Nephron progenitor cell (in vitro differentiated cells): Measurements from ENCODE around the gene CCR2.

Source experiments
- DNase-seq: peaks from one replicate; pipeline ENCODE4 v3.0.0; 2021
- H3K27ac Mint-ChIP-seq: 2 replicates; pipeline ENCODE4 v1.8.0; 2021; ENCODE audit warnings: mild to moderate bottlenecking, moderate library complexity, mixed read lengths
- H3K27me3 Mint-ChIP-seq: 2 replicates; pipeline ENCODE4 v1.8.0; 2021; ENCODE audit warnings: mild to moderate bottlenecking, low read depth, mixed read lengths; ENCODE audit not compliant: poor library complexity
- H3K36me3 Mint-ChIP-seq: 2 replicates; pipeline ENCODE4 v1.8.0; 2021; ENCODE audit warnings: low read depth, mixed read lengths
- H3K4me1 Mint-ChIP-seq: 2 replicates; pipeline ENCODE4 v1.8.0; 2021; ENCODE audit warnings: mixed read lengths
- H3K4me3 Mint-ChIP-seq: 2 replicates; pipeline ENCODE4 v1.8.0; 2021; ENCODE audit warnings: mild to moderate bottlenecking, moderate library complexity, mixed read lengths
- H3K9me3 Mint-ChIP-seq: 2 replicates; pipeline ENCODE4 v1.8.0; 2021; ENCODE audit warnings: mild to moderate bottlenecking, moderate library complexity, mixed read lengths
- TF ChIP-seq, protein P1 (sequence below): fragments of 200-600 bp; sonication (generic); IDR thresholded peaks from 2 replicates; pipeline ENCODE4 v1.5.0; 2021; ENCODE audit warnings: antibody characterized with exemption

The CCR2 gene

DNA sequence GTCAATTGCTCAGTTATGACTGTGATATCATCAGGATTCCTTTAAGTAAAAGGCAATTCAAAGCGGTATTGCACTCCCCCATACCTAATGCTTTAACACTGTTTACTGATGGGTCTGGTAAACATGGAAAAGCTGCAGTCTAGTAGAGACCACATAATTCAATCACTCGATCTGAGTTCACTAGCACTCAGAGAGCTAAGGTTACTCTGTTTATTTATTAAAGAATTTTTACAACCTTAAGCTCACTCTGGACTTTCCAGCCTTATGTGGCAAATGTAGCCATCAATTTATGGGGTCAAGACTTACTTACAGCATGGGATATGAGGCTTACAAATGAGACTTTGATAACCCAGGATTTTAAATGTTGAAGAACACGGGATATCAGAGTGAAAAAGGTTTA is 18.4 kb upstream of the CCR2 start:
- H3K9me3 Mint-ChIP-seq: peaks cover 50% of the 10 kb centered on the region
- peaks cover 13% of the 10 kb centered on the region for H3K4me1 Mint-ChIP-seq
- H3K4me3 Mint-ChIP-seq: no peak overlapping the region
- H3K27me3 Mint-ChIP-seq: peaks cover 3% of the 10 kb centered on the region
- H3K27ac Mint-ChIP-seq: peak overlapping the region; percentile 83
- TF ChIP-seq, protein P1, sequence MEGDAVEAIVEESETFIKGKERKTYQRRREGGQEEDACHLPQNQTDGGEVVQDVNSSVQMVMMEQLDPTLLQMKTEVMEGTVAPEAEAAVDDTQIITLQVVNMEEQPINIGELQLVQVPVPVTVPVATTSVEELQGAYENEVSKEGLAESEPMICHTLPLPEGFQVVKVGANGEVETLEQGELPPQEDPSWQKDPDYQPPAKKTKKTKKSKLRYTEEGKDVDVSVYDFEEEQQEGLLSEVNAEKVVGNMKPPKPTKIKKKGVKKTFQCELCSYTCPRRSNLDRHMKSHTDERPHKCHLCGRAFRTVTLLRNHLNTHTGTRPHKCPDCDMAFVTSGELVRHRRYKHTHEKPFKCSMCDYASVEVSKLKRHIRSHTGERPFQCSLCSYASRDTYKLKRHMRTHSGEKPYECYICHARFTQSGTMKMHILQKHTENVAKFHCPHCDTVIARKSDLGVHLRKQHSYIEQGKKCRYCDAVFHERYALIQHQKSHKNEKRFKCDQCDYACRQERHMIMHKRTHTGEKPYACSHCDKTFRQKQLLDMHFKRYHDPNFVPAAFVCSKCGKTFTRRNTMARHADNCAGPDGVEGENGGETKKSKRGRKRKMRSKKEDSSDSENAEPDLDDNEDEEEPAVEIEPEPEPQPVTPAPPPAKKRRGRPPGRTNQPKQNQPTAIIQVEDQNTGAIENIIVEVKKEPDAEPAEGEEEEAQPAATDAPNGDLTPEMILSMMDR: no peak
- no peak for DNase-seq
- H3K36me3 Mint-ChIP-seq: peaks cover 6% of the 10 kb centered on the region

DNA sequence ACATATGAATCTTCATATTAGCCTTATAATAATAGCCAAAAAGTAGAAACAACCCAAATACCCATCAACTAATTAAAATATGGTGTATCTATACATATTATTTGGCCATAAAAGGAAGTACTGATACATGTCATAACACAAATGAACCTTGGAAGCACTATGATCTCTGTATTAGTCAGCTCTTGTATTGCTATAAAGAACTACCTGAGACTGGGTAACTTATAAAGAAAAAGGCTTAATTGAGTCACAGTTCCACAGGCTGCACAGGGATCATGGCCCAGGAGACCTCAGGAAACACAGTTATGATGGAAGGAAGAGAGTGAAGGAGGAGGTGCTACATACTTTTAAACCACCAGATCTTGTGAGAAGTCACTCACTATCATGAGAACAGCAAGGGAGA is 16.0 kb upstream of the CCR2 start:
- H3K36me3 Mint-ChIP-seq: peaks cover 6% of the 10 kb centered on the region
- no peak overlapping the region for H3K27ac Mint-ChIP-seq
- H3K27me3 Mint-ChIP-seq: no peaks in the 10 kb centered on the region
- peaks cover 42% of the 10 kb centered on the region for H3K9me3 Mint-ChIP-seq
- DNase-seq: no peak
- TF ChIP-seq, protein P1: no peak
- H3K4me3 Mint-ChIP-seq: no peak overlapping the region
- peaks cover 13% of the 10 kb centered on the region for H3K4me1 Mint-ChIP-seq

DNA sequence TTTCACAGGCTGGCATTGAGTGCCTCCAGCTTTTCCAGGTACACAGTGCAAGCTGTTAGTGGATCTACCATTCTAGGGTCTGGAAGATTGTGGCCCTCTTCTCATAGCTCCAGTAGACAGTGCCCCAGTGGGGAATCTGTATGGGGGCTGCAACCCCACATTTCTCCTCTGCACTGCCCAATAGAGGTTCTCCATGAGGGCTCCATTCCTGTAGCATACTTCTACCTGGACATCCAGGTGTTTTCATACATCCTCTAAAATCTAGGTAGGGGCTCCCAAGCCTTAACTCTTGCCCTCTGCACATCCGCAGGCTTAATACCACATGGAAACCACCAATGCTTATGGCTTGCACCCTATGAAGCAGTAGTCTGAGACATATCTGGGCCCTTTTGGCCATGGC is 15.1 kb upstream of the CCR2 start:
- no peak overlapping the region for H3K27ac Mint-ChIP-seq
- peaks cover 42% of the 10 kb centered on the region for H3K9me3 Mint-ChIP-seq

DNA sequence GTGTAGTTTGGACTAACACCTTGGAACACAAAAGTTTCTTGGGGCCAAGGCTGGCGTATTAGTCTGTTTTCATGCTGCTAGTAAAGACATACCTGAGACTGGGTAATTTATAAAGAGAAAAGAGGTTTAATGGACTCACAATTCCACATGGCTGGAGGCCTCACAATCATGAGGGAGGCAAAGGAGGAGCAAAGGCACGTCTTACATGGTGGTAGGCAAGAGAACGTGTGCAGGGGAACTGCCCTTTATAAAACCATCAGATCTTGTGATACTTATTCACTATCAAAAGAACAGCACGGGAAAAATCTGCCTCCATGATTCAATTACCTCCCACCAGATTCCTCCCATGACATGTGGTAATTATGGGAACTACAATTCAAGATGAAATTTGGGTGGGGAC is 9.4 kb upstream of the CCR2 start:
- Mint-ChIP-seq H3K27me3 (peaks cover 6% of the 10 kb centered on the region), H3K36me3 (no peaks in the 10 kb centered on the region), H3K9me3 (peaks cover 16% of the 10 kb centered on the region), H3K4me1 (no peaks in the 10 kb centered on the region), H3K27ac (no peak overlapping the region), H3K4me3 (no peak overlapping the region)
- no peak for DNase-seq
- TF ChIP-seq, protein P1: no peak

More for the DNA sequence above, 15.1 kb upstream of the CCR2 start:
- Mint-ChIP-seq H3K4me3 (no peak overlapping the region), H3K27me3 (no peaks in the 10 kb centered on the region), H3K36me3 (peaks cover 6% of the 10 kb centered on the region), H3K4me1 (peaks cover 13% of the 10 kb centered on the region)
- DNase-seq: no peak
- TF ChIP-seq, protein P1: no peak

DNA sequence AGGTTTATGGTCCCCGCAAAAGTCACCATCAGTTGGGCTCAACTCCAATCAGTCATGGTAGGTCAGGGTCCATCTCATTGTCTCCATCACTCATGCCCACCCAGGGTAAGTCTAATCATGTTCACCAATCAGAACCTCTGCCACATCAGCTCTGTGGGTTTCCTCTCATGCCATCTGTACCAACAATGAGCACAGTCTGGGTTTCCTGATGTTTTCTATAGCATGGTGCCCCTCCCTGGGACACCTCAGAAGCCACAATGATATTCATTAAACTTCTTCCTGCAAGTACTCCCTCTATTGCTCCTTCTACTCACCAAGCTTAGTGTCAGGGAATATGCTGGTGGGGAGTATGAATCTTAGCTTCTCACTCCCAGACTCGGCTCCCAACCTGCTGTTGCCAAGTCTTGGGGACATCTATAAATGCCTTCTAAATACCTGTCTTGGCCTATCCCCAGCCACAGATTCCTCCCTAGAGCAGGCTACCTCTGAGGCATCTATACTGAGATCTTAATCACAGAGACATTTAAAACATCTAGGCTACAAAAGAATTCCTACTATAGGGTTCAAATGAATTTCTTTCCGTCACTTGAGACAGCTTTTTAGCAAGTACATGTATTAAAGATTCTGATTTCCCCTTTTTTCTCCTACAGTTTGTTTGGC is 5.0 kb upstream of the CCR2 start:
- Mint-ChIP-seq H3K4me3 (no peak overlapping the region), H3K9me3 (peaks cover 6% of the 10 kb centered on the region), H3K27me3 (peaks cover 20% of the 10 kb centered on the region), H3K27ac (no peak overlapping the region), H3K36me3 (no peaks in the 10 kb centered on the region), H3K4me1 (no peaks in the 10 kb centered on the region)
- TF ChIP-seq, protein P1: no peak
- DNase-seq: no peak
